OCI-LY3 (cell line): ENCODE results near the gene HRAS.

Experiments
- H2AFZ ChIP-seq: fragments of 200-600, 300-600 bp; shearing (Covaris generic); 2 replicates; pipeline ENCODE4 v1.6.0; 2014; ENCODE audit warnings: antibody characterized with exemption, low read depth, low read length
- H3K27ac ChIP-seq: fragments of 200-600, 300-600 bp; sonication (generic); 2 replicates; pipeline ENCODE4 v1.5.1; 2014; ENCODE audit warnings: mild to moderate bottlenecking, low read length, moderate library complexity, mixed read lengths
- H3K27me3 ChIP-seq: fragments of 200-600, 300-600 bp; sonication (generic); 2 replicates; pipeline ENCODE4 v1.6.1; 2014; ENCODE audit warnings: low read depth, low read length, mixed read lengths
- H3K36me3 ChIP-seq: fragments of 200-600, 300-600 bp; sonication (generic); replicated peaks from 2 replicates; pipeline ENCODE3; 2014; ENCODE audit warnings: low read depth, low read length, mixed read lengths
- H3K4me1 ChIP-seq: fragments of 300-600, 200-600 bp; sonication (generic); 2 replicates; pipeline ENCODE4 v1.6.1; 2014; ENCODE audit warnings: low read length, mixed read lengths
- H3K4me2 ChIP-seq: fragments of 200-600, 300-600 bp; sonication (generic); 2 replicates; pipeline ENCODE4 v1.6.1; 2014; ENCODE audit warnings: low read length, mixed read lengths
- H3K4me3 ChIP-seq: fragments of 300-600, 200-600 bp; sonication (generic); 2 replicates; pipeline ENCODE4 v1.5.1; 2014; ENCODE audit warnings: antibody characterized with exemption, mild to moderate bottlenecking, low read length, moderate library complexity
- H3K79me2 ChIP-seq: fragments of 300-600, 200-600 bp; shearing (Covaris generic); 2 replicates; pipeline ENCODE4 v1.6.1; 2014; ENCODE audit warnings: mild to moderate bottlenecking, low read length, mixed read lengths
- H3K9ac ChIP-seq: fragments of 300-600, 200-600 bp; shearing (Covaris generic); 2 replicates; pipeline ENCODE4 v1.6.0; 2014; ENCODE audit warnings: mild to moderate bottlenecking, low read length, moderate library complexity
- H3K9me3 ChIP-seq: fragments of 200-600, 300-600 bp; shearing (Covaris generic); 2 replicates; pipeline ENCODE4 v1.6.1; 2014; ENCODE audit warnings: low read length, mixed read lengths; ENCODE audit not compliant: insufficient read depth
- H4K20me1 ChIP-seq: fragments of 200-600, 300-600 bp; sonication (generic); 2 replicates; pipeline ENCODE4 v1.6.1; 2016; ENCODE audit warnings: low read length, mixed read lengths; ENCODE audit not compliant: insufficient read depth
- EZH2phosphoT487 ChIP-seq: fragments of 200-600 bp; shearing (Covaris generic); IDR thresholded peaks from 2 replicates; pipeline ENCODE4 v1.6.1; 2018; ENCODE audit warnings: antibody characterized with exemption, mixed run types, low read depth
- TF ChIP-seq, protein P1 (sequence below): fragments of 200-600, 300-600 bp; sonication (generic); IDR thresholded peaks from 2 replicates; pipeline ENCODE4 v1.5.1; 2014; ENCODE audit warnings: antibody characterized with exemption, low read length, low read depth

The HRAS gene

DNA sequence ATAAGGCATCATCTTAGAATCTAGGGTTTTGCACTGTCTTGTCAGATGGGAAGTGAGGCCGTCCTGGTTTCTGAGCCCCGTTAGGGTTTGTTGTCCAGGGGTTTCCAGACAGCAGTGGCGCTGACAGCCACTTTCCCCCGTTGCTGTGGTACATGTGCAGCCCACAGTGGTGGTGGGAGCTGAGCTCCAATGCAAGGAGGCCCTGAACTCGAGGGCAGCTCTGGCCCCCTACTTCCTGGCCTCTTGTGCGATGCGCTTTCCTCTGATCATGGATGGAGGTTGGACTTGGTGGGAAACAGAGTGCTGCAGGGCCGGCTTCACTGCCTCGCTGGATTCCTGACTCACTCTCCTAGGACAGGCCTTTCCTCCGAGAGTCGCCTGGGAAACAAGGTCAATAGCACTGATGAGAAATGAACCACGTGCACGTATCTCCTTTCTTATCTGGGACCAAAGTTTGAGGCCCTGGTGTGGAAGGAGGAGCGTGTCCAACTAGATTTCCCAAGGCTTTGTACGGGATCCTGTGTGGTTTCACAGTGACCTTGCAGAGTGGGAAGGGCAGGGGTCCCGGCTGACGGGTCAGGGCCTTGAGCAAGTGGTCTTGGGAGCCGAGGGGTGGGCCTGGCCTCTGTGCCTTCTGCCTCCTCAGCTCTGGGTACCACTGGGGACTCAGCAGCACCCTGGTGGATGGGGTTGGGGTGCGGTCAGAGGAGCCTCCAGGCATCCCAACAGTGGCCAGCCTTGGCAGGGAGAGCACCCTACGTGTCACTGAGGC is 44.6 kb upstream of the HRAS start:
- Histone ChIP-seq H3K4me1 (peaks cover 24% of the 10 kb centered on the region), H3K4me3 (no peak overlapping the region), H2AFZ (no peak overlapping the region), H3K27me3 (no peaks in the 10 kb centered on the region), H3K36me3 (peaks cover 35% of the 10 kb centered on the region), H3K27ac (no peak overlapping the region), H3K79me2 (peaks cover 73% of the 10 kb centered on the region), H3K4me2 (no peak overlapping the region), H4K20me1 (peaks cover 61% of the 10 kb centered on the region), H3K9ac (no peak overlapping the region), H3K9me3 (no peaks in the 10 kb centered on the region)
- TF ChIP-seq, protein P1, sequence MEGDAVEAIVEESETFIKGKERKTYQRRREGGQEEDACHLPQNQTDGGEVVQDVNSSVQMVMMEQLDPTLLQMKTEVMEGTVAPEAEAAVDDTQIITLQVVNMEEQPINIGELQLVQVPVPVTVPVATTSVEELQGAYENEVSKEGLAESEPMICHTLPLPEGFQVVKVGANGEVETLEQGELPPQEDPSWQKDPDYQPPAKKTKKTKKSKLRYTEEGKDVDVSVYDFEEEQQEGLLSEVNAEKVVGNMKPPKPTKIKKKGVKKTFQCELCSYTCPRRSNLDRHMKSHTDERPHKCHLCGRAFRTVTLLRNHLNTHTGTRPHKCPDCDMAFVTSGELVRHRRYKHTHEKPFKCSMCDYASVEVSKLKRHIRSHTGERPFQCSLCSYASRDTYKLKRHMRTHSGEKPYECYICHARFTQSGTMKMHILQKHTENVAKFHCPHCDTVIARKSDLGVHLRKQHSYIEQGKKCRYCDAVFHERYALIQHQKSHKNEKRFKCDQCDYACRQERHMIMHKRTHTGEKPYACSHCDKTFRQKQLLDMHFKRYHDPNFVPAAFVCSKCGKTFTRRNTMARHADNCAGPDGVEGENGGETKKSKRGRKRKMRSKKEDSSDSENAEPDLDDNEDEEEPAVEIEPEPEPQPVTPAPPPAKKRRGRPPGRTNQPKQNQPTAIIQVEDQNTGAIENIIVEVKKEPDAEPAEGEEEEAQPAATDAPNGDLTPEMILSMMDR: no peak
- TF ChIP-seq EZH2phosphoT487: no peak

DNA sequence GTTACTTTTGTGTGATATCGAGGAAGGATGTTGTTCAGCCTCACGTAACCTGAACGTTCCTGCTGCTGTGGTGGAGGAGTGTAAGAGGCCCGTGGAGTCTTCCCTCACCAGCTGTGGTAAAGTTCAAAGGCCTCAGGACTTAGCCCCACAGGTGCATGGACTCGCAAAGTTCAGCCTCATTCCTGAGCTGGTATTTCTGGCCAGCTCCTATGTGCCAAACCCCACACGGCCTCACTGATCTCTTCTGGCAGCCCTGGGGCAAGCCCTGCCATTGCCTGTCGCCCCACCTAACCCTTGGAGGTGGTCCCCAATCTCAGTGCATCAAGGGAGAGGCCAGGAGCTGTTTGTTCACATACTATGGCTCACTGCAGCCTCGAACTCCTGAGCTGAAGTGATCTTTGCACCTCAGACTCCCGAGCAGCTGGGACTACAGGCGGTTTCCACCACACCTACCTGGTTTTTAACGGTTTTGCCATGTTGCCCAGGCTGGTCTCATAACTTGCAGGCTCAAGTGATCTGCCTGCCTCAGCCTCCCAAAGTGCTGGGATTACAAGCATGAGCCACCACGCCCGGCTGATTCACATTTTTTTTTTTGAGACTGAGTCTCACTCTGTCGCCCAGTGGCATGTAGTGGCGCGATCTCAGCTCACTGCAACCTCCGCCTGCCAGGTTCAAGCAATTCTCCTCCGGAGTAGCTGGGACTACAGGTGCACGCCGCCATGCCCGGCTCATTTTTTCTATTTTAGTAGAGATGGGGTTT is 43.1 kb upstream of the HRAS start:
- Histone ChIP-seq H3K9me3 (no peaks in the 10 kb centered on the region), H3K27me3 (no peaks in the 10 kb centered on the region), H3K9ac (peak overlapping the region; percentile 76; the same call in 1 of the 2 replicates), H3K27ac (no peak overlapping the region), H3K79me2 (peaks cover 64% of the 10 kb centered on the region), H3K4me1 (peaks cover 24% of the 10 kb centered on the region), H3K4me3 (peak overlapping the region; percentile 95), H4K20me1 (peaks cover 52% of the 10 kb centered on the region), H3K4me2 (peak overlapping the region; percentile 99), H2AFZ (no peak overlapping the region), H3K36me3 (peaks cover 25% of the 10 kb centered on the region)
- TF ChIP-seq, protein P1: no peak
- TF ChIP-seq EZH2phosphoT487: no peak

DNA sequence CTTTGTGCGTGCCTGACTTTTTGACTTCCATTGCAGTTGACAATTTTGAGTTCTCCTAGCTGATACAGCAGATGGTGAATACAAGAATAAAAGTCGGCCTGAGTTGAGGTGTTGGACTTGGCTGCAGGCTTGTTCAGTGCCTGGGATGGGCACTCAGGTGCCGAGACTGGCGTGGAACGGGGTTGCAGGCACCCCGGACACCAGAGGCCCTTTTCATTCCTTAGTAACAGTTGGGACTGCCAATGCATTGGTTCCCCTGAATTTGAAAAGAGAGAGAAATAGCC is 42.2 kb upstream of the HRAS start:
- Histone ChIP-seq H4K20me1 (peaks cover 51% of the 10 kb centered on the region), H3K9me3 (no peaks in the 10 kb centered on the region), H3K4me3 (peak overlapping the region; percentile 95), H3K79me2 (peaks cover 61% of the 10 kb centered on the region), H3K27me3 (no peaks in the 10 kb centered on the region), H3K9ac (peak overlapping the region; percentile 76), H3K4me2 (peak overlapping the region; percentile 99), H3K4me1 (peaks cover 24% of the 10 kb centered on the region), H3K36me3 (peaks cover 23% of the 10 kb centered on the region), H3K27ac (no peak overlapping the region), H2AFZ (no peak overlapping the region)
- TF ChIP-seq, protein P1: no peak
- TF ChIP-seq EZH2phosphoT487: no peak

DNA sequence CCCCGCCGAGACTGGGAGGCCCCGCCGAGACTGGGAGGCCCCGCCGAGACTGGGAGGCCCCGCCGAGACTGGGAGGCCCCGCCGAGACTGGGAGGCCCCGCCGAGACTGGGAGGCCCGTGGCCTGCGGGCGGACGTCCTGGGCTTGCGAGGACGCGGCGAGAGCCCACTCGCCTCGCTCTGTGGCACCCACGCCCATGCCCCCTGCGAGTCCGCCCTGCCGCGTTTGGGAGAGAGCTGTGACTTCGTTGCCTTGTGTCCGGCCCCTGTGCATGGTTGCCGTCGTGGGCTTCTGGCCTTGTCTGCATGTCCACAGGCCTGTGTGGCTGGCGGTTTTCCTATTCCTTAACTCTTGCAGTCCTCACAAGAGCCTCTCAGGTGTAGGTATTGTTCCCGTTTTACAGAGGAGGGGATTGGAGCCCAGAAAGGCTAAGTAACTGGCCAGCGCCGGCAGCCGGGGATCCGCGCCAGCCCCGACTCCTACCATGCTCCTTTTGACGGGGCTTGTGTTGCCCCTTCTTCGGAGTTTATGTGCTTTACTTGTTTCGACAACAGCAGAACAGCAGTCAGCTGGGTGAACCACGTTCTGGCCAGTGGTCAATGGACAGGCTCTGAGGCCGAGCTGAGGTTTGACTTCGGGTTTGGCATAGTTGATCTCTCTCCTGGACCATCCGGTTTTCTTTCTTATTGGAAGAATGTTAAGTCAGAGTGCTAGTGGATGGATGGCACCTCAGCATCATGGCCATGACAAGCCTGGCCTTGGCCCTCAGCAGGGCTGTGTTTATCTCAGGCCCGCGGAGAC is 41.6 kb upstream of the HRAS start:
- Histone ChIP-seq H3K79me2 (peaks cover 57% of the 10 kb centered on the region), H3K27ac (peak overlapping the region; percentile 33), H3K9me3 (no peaks in the 10 kb centered on the region), H3K9ac (peak overlapping the region; percentile 76), H4K20me1 (peaks cover 51% of the 10 kb centered on the region), H3K4me3 (peak overlapping the region; percentile 95), H3K27me3 (no peaks in the 10 kb centered on the region), H3K4me2 (peak overlapping the region; percentile 99), H3K4me1 (peaks cover 24% of the 10 kb centered on the region), H3K36me3 (peaks cover 22% of the 10 kb centered on the region), H2AFZ (no peak overlapping the region)
- TF ChIP-seq, protein P1: no peak
- TF ChIP-seq EZH2phosphoT487: no peak
